ENCODE results near the gene SERPINB1.

DNA sequence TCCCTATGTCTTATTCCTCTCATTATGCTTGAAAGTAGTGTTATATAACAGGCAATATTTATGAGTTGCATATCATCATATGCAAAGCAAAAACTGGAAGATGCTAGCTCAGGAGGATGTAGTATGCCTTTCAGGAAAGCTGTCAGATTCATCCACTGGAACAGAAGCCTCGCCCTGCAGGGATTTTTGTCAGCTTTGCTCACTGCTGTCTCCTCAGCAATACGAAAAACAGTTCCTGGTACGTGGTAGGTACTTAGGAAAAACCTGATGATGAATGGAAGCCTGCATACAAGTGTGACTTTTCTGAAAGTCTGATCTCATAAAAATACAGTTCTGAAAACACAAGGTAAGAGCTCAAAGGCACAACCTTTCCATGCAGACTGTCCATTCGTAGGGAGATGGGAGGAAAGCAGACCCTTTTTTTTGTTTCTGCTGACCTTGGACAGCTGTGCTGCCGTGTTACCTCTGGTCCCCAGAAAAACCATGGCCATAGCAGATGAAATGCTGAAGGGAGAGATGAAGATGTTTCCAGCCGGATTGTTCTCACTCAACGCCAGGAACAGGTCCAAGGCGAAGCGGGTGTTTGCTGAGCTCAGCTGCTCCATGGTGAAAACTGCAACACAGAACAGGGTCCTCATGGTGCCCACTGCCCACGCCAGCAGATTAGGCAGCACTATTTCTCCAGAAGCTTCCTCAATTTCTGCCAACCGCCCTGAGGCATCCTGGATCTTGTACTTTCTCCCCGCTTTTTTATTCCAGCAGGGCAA lies 1.5 kb downstream of the SERPINB1 start:
- TF ChIP-seq, protein P1, sequence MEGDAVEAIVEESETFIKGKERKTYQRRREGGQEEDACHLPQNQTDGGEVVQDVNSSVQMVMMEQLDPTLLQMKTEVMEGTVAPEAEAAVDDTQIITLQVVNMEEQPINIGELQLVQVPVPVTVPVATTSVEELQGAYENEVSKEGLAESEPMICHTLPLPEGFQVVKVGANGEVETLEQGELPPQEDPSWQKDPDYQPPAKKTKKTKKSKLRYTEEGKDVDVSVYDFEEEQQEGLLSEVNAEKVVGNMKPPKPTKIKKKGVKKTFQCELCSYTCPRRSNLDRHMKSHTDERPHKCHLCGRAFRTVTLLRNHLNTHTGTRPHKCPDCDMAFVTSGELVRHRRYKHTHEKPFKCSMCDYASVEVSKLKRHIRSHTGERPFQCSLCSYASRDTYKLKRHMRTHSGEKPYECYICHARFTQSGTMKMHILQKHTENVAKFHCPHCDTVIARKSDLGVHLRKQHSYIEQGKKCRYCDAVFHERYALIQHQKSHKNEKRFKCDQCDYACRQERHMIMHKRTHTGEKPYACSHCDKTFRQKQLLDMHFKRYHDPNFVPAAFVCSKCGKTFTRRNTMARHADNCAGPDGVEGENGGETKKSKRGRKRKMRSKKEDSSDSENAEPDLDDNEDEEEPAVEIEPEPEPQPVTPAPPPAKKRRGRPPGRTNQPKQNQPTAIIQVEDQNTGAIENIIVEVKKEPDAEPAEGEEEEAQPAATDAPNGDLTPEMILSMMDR (IDR thresholded peaks at IDR 0.05) = no peak
- no peak for TF ChIP-seq POLR2A (IDR thresholded peaks at IDR 0.05)
